ENCODE data around the gene NR6A1. TPM values are rescaled to one million over a fixed set of nuclear protein-coding genes. Genes with fewer than 3 reads are reported as not detected.

Gene NR6A1
- total RNA-seq, 2 experiments from 2014 or later: 0.74 to 1.1 TPM

DNA sequence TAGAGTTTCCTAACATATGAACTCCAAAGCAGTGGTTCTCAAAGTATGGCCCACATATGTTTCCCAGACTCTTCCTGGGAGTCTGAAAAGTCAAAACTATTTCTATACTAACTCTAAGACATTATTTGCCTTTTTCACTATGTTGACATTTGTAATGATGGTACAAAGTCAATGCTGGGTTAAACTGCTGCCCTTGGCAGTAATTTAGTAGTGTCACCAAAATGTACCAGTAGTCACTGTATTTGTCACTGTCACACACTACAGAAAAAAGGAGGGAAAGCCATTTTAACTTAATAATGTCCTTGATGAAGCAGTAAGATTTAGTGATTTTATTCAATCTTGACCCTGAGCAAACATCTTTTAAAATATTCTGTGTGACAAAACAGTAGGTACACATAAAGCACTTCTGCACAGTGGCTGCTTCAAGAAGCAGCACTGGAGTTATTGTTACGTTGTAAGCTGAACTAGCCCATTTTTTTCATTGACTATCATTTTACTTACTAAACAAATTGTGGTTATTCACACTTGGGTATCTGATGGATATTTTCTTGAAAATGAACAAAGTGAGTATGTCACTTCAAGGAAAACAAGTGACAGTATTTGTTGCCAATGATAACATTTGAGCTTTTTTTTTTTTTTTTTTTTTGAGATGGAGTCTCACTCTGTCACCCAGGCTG lies 90.3 kb downstream of the NR6A1 start:
- Mint-ChIP-seq H3K4me1 (ENCODE audit: low read depth) (no peaks in the 10 kb centered on the region), H3K36me3 (ENCODE audit: low read depth) (no peaks in the 10 kb centered on the region), H3K27me3 (peaks cover 1% of the 10 kb centered on the region), H3K9me3 (no peaks in the 10 kb centered on the region), H3K27ac (no peak overlapping the region), H3K4me3 (no peak overlapping the region)
- ChIA-PET CTCF (interaction anchor here (1.5 kb wide), 1 partner anchor 63 kb away, joined by 3 read pairs; no protein-coding TSS in a partner anchor), POLR2A (no interaction called here)
- ATAC-seq (no peak), DNase-seq (no peak)
- intact Hi-C loops (cut with micrococcal nuclease): no loop called here
- TF ChIP-seq, protein P1, sequence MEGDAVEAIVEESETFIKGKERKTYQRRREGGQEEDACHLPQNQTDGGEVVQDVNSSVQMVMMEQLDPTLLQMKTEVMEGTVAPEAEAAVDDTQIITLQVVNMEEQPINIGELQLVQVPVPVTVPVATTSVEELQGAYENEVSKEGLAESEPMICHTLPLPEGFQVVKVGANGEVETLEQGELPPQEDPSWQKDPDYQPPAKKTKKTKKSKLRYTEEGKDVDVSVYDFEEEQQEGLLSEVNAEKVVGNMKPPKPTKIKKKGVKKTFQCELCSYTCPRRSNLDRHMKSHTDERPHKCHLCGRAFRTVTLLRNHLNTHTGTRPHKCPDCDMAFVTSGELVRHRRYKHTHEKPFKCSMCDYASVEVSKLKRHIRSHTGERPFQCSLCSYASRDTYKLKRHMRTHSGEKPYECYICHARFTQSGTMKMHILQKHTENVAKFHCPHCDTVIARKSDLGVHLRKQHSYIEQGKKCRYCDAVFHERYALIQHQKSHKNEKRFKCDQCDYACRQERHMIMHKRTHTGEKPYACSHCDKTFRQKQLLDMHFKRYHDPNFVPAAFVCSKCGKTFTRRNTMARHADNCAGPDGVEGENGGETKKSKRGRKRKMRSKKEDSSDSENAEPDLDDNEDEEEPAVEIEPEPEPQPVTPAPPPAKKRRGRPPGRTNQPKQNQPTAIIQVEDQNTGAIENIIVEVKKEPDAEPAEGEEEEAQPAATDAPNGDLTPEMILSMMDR (IDR thresholded peaks at IDR 0.05): no peak

DNA sequence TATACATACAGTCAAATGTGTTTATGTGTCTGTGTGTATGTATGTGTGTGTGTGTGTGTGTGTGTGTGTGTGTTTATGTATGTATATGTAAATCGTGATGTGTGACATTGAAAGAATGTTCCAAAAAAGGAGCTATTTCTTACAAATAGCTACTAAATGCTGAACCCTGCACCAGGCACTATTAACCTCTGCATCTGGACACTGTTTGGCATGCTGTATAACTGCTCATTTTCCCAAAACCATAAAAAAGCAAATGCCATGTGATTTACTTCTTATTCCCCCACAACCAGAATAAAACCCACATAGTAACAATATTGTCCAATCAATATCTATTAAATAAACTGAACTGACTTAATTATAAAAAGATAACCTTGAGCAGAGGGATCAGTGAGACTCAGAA lies 91.1 kb downstream of the NR6A1 start:
- intact Hi-C loops (cut with micrococcal nuclease): no loop called here
- Mint-ChIP-seq H3K36me3 (ENCODE audit: low read depth) (no peaks in the 10 kb centered on the region), H3K27ac (no peak overlapping the region), H3K9me3 (no peaks in the 10 kb centered on the region), H3K4me1 (ENCODE audit: low read depth) (no peaks in the 10 kb centered on the region), H3K4me3 (no peak overlapping the region), H3K27me3 (no peaks in the 10 kb centered on the region)
- POLR2A ChIA-PET: no interaction called here
- CTCF ChIA-PET: no interaction called here
- no peak for DNase-seq
- ATAC-seq: no peak
- TF ChIP-seq, protein P1 (IDR thresholded peaks at IDR 0.05): no peak

DNA sequence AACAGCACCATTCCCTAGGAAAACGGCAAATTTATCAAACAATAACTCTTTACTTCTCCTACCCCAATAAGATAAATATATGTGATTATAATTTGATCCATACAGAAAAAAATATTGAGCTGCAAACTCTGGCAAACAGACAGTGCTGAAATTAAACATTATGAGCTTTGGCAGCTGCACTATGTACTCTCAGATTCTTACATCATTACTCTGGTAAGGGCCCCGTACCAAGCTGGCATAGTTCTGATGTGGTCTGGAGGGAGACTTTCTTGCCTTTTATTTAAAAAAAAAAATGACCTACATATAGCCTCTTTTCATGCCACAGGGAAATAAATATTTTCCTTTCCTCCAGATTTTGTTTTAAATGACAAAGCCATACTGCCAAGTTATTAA lies 95.0 kb downstream of the NR6A1 start:
- Mint-ChIP-seq H3K9me3 (peaks cover 3% of the 10 kb centered on the region), H3K4me1 (ENCODE audit: low read depth) (peaks cover 13% of the 10 kb centered on the region), H3K27me3 (no peaks in the 10 kb centered on the region), H3K4me3 (no peak overlapping the region), H3K36me3 (ENCODE audit: low read depth) (no peaks in the 10 kb centered on the region), H3K27ac (no peak overlapping the region)
- ChIA-PET POLR2A (interaction anchor here (0.6 kb wide), 1 partner anchor 547 kb away, joined by 5 read pairs; no protein-coding TSS in a partner anchor), CTCF (interaction anchor here (0.8 to 1.7 kb wide), 5 partner anchors 11 to 467 kb away, joined by 3 to 12 read pairs (median 3); no protein-coding TSS in a partner anchor)
- ATAC-seq (no peak), DNase-seq (no peak)
- TF ChIP-seq, protein P1 (IDR thresholded peaks at IDR 0.05): no peak
- intact Hi-C loops (cut with micrococcal nuclease): no loop called here

DNA sequence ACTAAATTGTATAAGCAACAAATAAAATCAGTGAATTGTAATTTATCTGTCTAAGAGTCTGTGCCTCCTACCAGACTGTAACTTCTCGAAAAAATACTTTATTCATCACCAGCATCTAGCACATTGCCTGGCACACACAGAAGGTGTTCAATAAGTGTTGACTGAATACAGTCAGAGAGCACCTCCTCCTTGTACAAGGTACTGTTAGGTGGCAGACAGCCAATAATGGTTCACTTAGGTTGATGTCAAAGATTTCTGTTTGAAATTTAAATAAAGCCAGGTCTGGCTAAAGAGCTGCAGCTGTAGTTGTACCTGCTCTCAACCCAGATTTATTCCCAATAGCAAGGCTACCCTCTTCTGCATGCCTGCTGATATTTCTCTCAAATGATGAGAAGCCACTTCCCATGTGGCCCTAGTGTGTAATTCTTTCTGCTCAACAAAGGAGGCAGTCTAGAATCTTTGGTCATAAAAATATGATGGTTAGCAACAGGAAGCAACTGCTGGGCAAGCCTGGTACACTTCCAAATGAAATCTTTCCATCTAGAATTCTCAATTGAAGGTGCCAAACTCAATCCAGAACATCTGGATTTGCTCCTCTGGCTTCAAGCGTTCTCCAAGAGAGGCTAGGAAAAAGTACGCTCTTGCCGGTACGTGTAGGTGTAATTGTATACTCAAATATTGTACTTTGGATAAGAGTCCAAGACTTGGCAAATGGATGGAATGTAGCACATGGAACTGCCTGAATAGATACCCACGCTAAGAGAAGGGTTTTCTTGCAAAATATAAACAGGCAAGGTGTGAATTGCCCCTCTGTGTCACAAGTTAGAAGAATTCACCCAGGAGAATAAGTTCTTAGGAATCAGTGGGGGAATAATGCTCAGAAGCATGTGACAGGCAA lies 95.6 kb downstream of the NR6A1 start:
- ChIA-PET POLR2A (no interaction called here), CTCF (interaction anchor here (0.9 to 1.7 kb wide), 4 partner anchors 36 to 58 kb away, joined by 3 to 12 read pairs (median 4); no protein-coding TSS in a partner anchor)
- Mint-ChIP-seq H3K9me3 (peaks cover 3% of the 10 kb centered on the region), H3K4me1 (ENCODE audit: low read depth) (peaks cover 13% of the 10 kb centered on the region), H3K36me3 (ENCODE audit: low read depth) (no peaks in the 10 kb centered on the region), H3K4me3 (no peak overlapping the region), H3K27me3 (no peaks in the 10 kb centered on the region), H3K27ac (no peak overlapping the region)
- intact Hi-C loops (cut with micrococcal nuclease): no loop called here
- no peak for ATAC-seq
- DNase-seq: no peak
- TF ChIP-seq, protein P1 (IDR thresholded peaks at IDR 0.05): no peak

DNA sequence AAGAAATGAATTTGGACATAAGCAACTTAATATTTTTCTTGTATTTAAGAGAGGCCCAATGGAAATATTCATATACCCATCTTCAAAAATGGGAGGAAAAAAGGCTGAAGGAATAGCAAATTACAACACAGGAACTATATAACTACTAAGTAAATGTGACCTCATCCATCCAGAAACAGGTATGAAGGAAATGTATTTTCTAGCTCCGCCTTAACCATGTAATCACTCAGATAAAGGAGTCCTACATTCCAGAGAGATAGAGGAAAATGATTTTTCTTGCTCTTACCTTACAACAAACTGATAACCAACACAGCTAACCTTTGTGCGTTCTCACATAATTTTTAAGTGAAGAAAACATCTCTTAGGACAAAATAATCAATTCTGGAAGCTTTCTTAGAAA lies 96.5 kb downstream of the NR6A1 start:
- TF ChIP-seq, protein P1 (IDR thresholded peaks at IDR 0.05): no peak
- Mint-ChIP-seq H3K27ac (no peak overlapping the region), H3K9me3 (peaks cover 3% of the 10 kb centered on the region), H3K4me3 (no peak overlapping the region), H3K4me1 (ENCODE audit: low read depth) (peaks cover 13% of the 10 kb centered on the region), H3K27me3 (no peaks in the 10 kb centered on the region), H3K36me3 (ENCODE audit: low read depth) (no peaks in the 10 kb centered on the region)
- ChIA-PET POLR2A (no interaction called here), CTCF (interaction anchor here (1.4 to 2.5 kb wide), 2 partner anchors 37 to 58 kb away, joined by 4 to 13 read pairs; no protein-coding TSS in a partner anchor)
- no peak for DNase-seq
- intact Hi-C loops (cut with micrococcal nuclease): no loop called here
- ATAC-seq: no peak
